Skeletal muscle satellite cell (primary cell): ENCODE data around the gene NME1.

ENCODE experiments used
- H3K27me3 ChIP-seq: 2 replicates; pipeline ENCODE4 v1.7.0; 2013; ENCODE audit warnings: low read length; ENCODE audit not compliant: control insufficient read depth, insufficient read depth
- H3K36me3 ChIP-seq: 2 replicates; pipeline ENCODE4 v1.7.0; 2013; ENCODE audit warnings: mild to moderate bottlenecking, control low read depth, low read length; ENCODE audit not compliant: insufficient read depth
- H3K4me1 ChIP-seq: 2 replicates; pipeline ENCODE4 v1.7.0; 2013; ENCODE audit warnings: low read length; ENCODE audit not compliant: control insufficient read depth, insufficient read depth
- H3K4me2 ChIP-seq: 2 replicates; pipeline ENCODE4 v1.7.0; 2013; ENCODE audit warnings: mild to moderate bottlenecking, low read length
- H3K4me3 ChIP-seq: 2 replicates; pipeline ENCODE4 v1.7.0; 2013; ENCODE audit warnings: low read length
- H3K9ac ChIP-seq: 2 replicates; pipeline ENCODE4 v1.7.0; 2013; ENCODE audit warnings: mild to moderate bottlenecking, low read depth, low read length, moderate library complexity
- H3K9me3 ChIP-seq: replicated peaks from 2 replicates; pipeline ENCODE4 v1.7.0; 2013; ENCODE audit warnings: mild to moderate bottlenecking, control low read depth, low read length

Gene NME1

DNA sequence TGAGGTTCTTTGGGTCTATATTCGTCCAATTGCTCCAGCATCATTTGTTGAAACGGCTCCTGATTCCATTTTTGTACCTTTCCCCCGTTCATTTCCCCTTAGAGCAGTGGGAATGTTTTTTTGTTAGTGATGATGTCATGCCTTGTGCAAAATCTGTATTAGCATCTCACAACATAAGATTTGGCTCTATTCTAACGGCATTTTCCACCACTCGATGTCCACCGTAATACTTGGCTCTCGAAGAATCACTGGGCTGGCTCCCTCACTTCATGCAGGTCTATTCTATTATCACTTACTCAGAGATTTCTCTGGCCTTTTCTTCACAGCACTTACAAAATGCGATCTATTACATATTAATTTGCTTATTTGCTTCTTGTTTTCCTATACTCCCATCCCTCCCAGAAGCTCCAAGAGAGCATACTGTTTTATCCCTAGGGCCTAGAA lies 571 bp upstream of the NME1 start:
- H3K27me3 ChIP-seq, result no peaks in the 10 kb centered on the region
- no peaks in the 10 kb centered on the region for H3K9me3 ChIP-seq
- peak overlapping the region; percentile 79 for H3K4me2 ChIP-seq
- H3K36me3 ChIP-seq, result peaks cover 17% of the 10 kb centered on the region
- peak overlapping the region; percentile 62 for H3K4me3 ChIP-seq
- H3K9ac ChIP-seq, result peak overlapping the region; percentile 67
- H3K4me1 ChIP-seq, result peaks cover 17% of the 10 kb centered on the region

GRCh38 chr17:51154176-51154575 lies 817 bp downstream of the NME1 start:
- Histone ChIP-seq H3K27me3 (no peaks in the 10 kb centered on the region), H3K4me3 (peak overlapping the region; percentile 86), H3K9me3 (no peaks in the 10 kb centered on the region), H3K36me3 (peaks cover 24% of the 10 kb centered on the region), H3K4me2 (peak overlapping the region; percentile 83), H3K9ac (peak overlapping the region; percentile 84), H3K4me1 (peaks cover 17% of the 10 kb centered on the region)

DNA sequence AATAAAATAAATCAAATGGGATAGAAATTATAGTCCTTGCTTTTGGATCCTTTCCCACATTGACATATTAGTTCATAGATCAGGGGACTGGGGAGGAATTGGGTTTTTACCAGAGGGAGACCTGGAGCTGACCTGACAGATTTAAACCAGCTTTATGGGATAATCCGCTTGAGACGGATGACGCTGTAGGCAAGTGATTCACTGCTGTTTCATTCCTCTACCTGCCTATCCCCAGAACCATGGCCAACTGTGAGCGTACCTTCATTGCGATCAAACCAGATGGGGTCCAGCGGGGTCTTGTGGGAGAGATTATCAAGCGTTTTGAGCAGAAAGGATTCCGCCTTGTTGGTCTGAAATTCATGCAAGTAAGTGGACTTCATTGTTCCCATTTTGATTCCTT lies 2.1 kb downstream of the NME1 start:
- H3K9ac ChIP-seq, result no peak overlapping the region
- no peaks in the 10 kb centered on the region for H3K9me3 ChIP-seq
- H3K4me2 ChIP-seq, result peak overlapping the region; percentile 83
- H3K4me1 ChIP-seq, result peaks cover 17% of the 10 kb centered on the region
- H3K4me3 ChIP-seq, result no peak overlapping the region
- peaks cover 30% of the 10 kb centered on the region for H3K36me3 ChIP-seq
- H3K27me3 ChIP-seq, result no peaks in the 10 kb centered on the region

DNA sequence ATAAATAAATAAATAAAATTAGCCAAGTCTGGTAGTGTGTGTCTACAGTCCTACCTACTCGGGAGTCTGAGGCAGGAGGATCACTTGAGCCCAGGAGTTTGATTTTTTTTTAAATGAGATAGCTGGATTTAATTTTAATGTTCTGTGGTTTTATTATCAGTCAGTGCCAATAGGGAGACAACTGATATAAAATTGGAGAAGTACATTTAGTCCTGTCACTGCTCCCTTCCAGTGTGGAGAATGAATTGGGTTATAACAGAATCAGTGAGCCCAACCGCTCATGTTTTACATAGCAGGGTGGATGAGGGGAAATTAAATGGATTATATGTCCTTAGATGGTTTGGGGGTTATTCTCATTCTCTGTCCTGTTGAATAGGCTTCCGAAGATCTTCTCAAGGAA lies 6.2 kb downstream of the NME1 start:
- Histone ChIP-seq H3K4me2 (no peak overlapping the region), H3K27me3 (no peaks in the 10 kb centered on the region), H3K9ac (no peak overlapping the region), H3K4me3 (no peak overlapping the region), H3K36me3 (peaks cover 50% of the 10 kb centered on the region), H3K4me1 (peaks cover 6% of the 10 kb centered on the region), H3K9me3 (no peaks in the 10 kb centered on the region)

- Histone ChIP-seq H3K9me3 (no peaks in the 10 kb centered on the region), H3K4me1 (peaks cover 11% of the 10 kb centered on the region), H3K36me3 (peaks cover 40% of the 10 kb centered on the region), H3K4me3 (no peak overlapping the region), H3K9ac (no peak overlapping the region), H3K27me3 (no peaks in the 10 kb centered on the region), H3K4me2 (no peak overlapping the region)
Observed at GRCh38 chr17:51161541-51161940, 8.2 kb downstream of the NME1 start.

DNA sequence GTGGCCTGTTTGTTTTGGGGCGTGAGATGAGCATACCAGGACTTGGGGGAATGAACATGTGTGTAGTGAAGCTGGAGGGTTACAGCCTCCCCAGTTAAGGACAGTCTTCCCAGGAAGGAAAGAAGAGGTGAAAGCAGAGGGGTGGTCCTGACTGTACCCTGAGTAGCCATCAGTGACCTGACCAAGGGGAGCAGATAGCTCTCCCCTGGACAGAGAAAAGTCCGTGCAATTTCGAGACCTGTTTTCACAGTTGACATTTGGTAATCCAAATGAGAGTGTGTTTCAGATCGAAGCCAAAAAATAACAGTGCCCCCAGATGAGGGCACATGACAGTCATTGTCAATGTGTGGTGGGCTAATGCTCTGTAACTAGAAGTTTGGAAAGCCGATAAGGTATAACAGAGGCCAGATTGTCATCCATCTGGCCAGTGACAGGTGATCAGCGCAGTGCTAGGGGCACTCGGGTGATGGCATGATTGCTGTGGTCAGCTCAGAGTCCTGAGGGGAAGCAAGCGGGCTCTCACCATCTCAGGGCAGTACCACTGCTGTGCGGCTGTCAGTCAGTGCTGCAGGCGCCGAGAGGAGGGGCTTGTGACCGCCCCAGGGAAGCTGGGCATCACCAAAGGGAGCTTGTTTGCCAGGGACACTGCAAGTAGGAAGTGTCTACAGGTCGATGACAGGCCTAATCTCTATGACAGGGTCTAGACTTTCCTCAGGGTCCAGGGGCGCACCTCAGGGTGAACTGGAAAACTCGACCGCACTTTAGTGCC lies 11.7 kb downstream of the NME1 start:
- Histone ChIP-seq H3K9me3 (no peaks in the 10 kb centered on the region), H3K27me3 (no peaks in the 10 kb centered on the region), H3K4me2 (peak overlapping the region; percentile 86), H3K4me1 (peaks cover 15% of the 10 kb centered on the region), H3K4me3 (peak overlapping the region; percentile 99), H3K36me3 (peaks cover 43% of the 10 kb centered on the region), H3K9ac (peak overlapping the region; percentile 98)

DNA sequence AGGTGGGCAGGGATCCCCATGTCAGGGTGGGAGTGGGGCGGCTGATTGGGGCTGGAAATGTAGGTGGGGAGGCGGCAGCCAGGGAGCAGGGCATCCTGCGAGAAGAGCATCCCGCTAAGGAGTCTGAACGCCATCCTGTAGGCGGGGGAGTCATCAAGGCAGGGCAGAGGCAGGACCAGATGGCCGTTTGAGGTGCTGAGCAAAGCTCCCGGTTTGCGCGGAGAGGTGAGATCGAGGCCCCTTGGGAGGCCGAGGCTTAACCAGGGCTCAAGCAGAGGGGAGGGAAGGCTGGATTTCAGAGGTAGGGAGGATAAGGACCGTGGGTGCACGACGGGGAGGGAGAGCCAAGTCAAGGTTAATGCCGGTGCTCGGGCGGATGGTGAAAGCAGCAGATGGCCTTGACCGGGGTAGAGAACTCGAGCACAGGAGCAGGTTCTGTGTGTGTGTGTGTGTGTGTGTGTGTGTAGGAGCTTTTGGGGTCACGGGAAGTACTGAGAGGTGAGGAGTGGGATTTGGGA lies 12.4 kb downstream of the NME1 start:
- Histone ChIP-seq H3K4me2 (peak overlapping the region; percentile 86), H3K9me3 (no peaks in the 10 kb centered on the region), H3K4me1 (peaks cover 15% of the 10 kb centered on the region), H3K36me3 (peaks cover 42% of the 10 kb centered on the region), H3K4me3 (peak overlapping the region; percentile 99), H3K27me3 (no peaks in the 10 kb centered on the region), H3K9ac (peak overlapping the region; percentile 98)

DNA sequence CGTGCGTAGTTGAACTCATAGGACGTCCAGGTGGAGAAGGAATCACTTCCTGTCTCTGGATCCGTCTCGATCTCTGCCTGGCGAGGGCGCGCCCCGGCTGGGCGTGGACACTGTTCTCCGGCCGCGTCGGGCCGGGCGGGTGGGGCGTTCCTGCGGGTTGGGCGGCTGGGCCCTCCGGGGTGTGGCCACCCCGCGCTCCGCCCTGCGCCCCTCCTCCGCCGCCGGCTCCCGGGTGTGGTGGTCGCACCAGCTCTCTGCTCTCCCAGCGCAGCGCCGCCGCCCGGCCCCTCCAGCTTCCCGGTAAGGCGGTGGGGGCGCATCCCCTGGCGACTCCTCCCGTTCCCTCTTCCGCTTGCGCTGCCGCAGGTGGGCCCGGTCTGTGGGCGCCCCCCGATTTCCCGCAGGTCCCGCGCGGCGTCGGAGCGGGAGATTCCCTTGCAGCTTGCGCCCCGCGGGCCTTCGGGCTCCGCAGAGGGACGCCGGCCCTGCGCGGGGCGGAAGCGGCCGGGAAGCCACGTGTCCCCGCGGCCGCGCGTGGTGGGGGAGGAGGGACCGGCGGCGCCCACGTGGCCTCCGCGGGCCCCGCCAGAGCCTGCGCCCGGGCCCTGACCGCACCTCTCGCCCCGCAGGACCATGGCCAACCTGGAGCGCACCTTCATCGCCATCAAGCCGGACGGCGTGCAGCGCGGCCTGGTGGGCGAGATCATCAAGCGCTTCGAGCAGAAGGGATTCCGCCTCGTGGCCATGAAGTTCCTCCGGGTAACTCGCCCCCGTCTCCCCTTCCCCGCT lies 13.0 kb downstream of the NME1 start, which contains the start of gene NME2:
Gene NME2 (plus strand): TSS at position 214 of the 789 bp plus-strand sequence. CDS start 420 bp downstream, at position 634.
- Histone ChIP-seq H3K36me3 (peaks cover 42% of the 10 kb centered on the region), H3K9ac (peak within 1 kb of the TSS; percentile 98), H3K9me3 (no peaks in the 10 kb centered on the region), H3K4me1 (peaks cover 15% of the 10 kb centered on the region), H3K4me3 (peak within 1 kb of the TSS; percentile 99), H3K4me2 (peak within 1 kb of the TSS; percentile 86), H3K27me3 (no peaks in the 10 kb centered on the region)

DNA sequence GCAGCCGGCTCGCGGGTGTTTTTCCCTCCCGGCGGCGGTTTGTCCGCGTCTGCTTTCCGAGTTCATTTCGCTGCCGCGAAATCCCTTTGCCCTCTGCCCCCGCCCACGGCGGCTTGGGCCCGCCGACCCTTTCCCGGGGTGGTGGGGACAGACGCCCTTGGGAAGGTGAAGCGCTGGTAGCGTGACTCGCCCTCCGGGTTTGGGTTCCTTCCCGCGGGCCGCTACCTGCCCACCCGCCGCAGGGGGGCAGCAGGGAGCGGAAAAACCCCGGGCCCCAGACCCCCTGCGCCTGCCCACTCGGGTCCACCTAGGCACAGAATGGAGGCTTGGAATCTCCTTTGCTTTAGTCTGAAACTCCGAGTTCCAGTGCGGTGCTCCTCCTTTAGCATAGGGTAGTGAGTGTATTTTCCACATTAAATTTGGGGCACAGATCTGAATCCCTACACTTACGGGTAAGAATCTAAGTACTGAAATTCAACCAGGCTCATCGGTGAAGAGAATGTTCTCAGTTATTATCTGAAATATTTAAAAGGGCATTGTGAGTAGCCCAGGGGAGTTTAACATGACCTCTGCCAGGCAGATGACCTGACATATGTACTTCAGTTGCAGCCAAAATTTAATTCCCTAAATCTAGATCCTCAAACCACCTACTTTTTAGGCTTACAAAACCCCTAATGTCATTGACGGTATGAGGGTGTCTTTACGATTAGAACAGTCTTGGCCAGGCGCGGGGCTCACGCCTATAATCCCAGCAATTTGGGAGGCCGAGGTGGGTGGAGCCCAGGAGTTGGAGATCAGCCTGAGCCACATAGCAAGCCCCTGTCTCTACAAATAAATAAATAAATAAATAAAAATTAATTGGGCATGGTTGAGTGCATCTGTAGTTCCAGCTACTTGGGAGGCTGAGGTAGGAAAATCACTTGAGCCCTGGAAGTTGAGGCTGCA lies 13.9 kb downstream of the NME1 start:
- H3K4me1 ChIP-seq, result peaks cover 15% of the 10 kb centered on the region
- peak overlapping the region; percentile 98 for H3K9ac ChIP-seq
- H3K36me3 ChIP-seq, result peaks cover 42% of the 10 kb centered on the region
- peak overlapping the region; percentile 99 for H3K4me3 ChIP-seq
- peak overlapping the region; percentile 86 for H3K4me2 ChIP-seq
- H3K27me3 ChIP-seq, result no peaks in the 10 kb centered on the region
- no peaks in the 10 kb centered on the region for H3K9me3 ChIP-seq

DNA sequence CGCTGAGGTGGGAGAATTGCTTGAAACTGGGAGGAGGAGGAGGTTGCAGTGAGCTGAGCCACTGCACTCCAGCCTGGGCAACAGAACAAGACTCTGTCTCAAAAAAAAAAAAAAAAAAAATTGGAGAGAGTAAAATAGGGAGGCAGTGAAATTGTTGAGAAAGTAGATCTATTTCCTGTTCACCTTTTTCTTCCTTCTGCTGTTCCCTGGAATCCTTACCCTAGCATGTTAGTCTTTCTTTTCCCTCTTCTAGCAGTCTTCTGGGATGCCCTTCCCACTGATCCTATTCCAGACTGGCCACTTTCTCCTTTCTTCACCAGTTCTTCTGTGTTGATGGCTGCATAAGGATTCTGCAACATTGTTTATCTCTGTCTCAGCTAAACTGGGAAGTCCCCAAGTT lies 16.0 kb downstream of the NME1 start:
- no peak overlapping the region for H3K9ac ChIP-seq
- H3K36me3 ChIP-seq, result peaks cover 47% of the 10 kb centered on the region
- no peak overlapping the region for H3K4me3 ChIP-seq
- no peaks in the 10 kb centered on the region for H3K27me3 ChIP-seq
- H3K4me1 ChIP-seq, result peaks cover 15% of the 10 kb centered on the region
- H3K4me2 ChIP-seq, result no peak overlapping the region
- no peaks in the 10 kb centered on the region for H3K9me3 ChIP-seq
